Testis (tissue), 3 donors: ENCODE measurements around the gene RMDN2. TPM values are rescaled to one million over a fixed set of nuclear protein-coding genes. Genes with fewer than 3 reads are reported as not detected.
A peak's percentile ranks its signal among the peaks of the same experiment; 100 is the strongest.
"Not testable (repeated sequence)": the region's sequence is repeated elsewhere in the genome, so short reads cannot be mapped to it uniquely, and the experiment has no call there.

Experiments used
- DNase-seq: peaks from one replicate; pipeline ENCODE4 v3.0.0-alpha.2; 2019
- H3K27ac ChIP-seq, 2 donors: fragments of 200-600 bp; sonication (generic); one replicate each; pipeline ENCODE4 v1.5.1; 2019
- H3K27me3 ChIP-seq: fragments of 200-600 bp; sonication (generic); one replicate; pipeline ENCODE4 v1.5.1; 2019
- H3K36me3 ChIP-seq: fragments of 200-600 bp; sonication (generic); one replicate; pipeline ENCODE4 v1.5.1; 2017; ENCODE audit warnings: low read depth; ENCODE audit errors: missing control alignments
- H3K4me1 ChIP-seq: fragments of 200-600 bp; sonication (generic); one replicate; pipeline ENCODE4 v1.5.1; 2019
- H3K4me3 ChIP-seq, 2 donors: fragments of 200-600 bp; sonication (generic); one replicate each; pipeline ENCODE4 v1.5.1; 2017 to 2019
- H3K9me3 ChIP-seq: fragments of 200-600 bp; sonication (generic); one replicate; pipeline ENCODE4 v1.5.1; 2017
- CTCF ChIP-seq, 3 experiments: fragments of 450-650 bp in 2 of 3; fragments of 200-600 bp in 1 of 3; sonication (generic) in 1 of 3; IDR thresholded peaks; one replicate each; pipeline ENCODE4 v1.5.1; 2016 to 2019; ENCODE audit warnings: antibody characterized with exemption in 3 of 3, mild to moderate bottlenecking in 2 of 3, moderate library complexity in 1 of 3
- POLR2A ChIP-seq: fragments of 450-650 bp; IDR thresholded peaks from one replicate; pipeline ENCODE4 v1.6.1; 2017; ENCODE audit warnings: antibody characterized with exemption, mild to moderate bottlenecking, moderate library complexity
- WGBS, 2 donors: methylation state at CpG; one replicate each; pipeline ENCODE4 v1.1.5; 2018; 5-methylcytosine and 5-hydroxymethylcytosine counted together
- intact Hi-C: fragments of 100-400 bp; cut with DNase I; formaldehyde crosslinking; loops from one replicate; pipeline ENCODE4 v1.15.1; 2023; ENCODE audit warnings: low total_unique reads
- polyA plus RNA-seq: library from polyadenylated mRNA; stranded (reverse); fragments of 350-450 nt; fragmentation: Illumina TruSeq; extraction: RNeasy Lipid Tissue Mini Kit (QIAGEN cat#74804); gene quantifications from one replicate; pipeline ENCODE4 v1.2.3, GENCODE V29; 2014; ENCODE audit warnings: low read depth, low replicate concordance; ENCODE audit not compliant: insufficient read depth
- total RNA-seq, 2 donors: library from RNA; depleted of rRNA; stranded (reverse); fragments of >200 nt; gene quantifications; one replicate each; pipeline ENCODE4 v1.2.3, GENCODE V29; 2016

The RMDN2 gene
- total and polyA plus RNA-seq, 3 donors from 2014 or later = 22.8 to 34.9 (median 31.6) TPM

GRCh38 chr2:37934591-37935513, 9.8 kb downstream of the RMDN2 start:
- DNase-seq = no peak
- 42% methylated on average over 7 of the region's 7 CpGs for WGBS, 2 donors
- Histone ChIP-seq H3K27ac (peak overlapping the region in 1 of 2 donors; percentile 9), H3K4me1 (peaks cover 2% of the 10 kb centered on the region), H3K36me3 (no peaks in the 10 kb centered on the region), H3K27me3 (no peaks in the 10 kb centered on the region), H3K9me3 (no peaks in the 10 kb centered on the region), H3K4me3 (no peak overlapping the region)
- no peak for TF ChIP-seq CTCF (IDR thresholded peaks at IDR 0.05)
- no peak for TF ChIP-seq POLR2A
- intact Hi-C loops = no loop called here

- H3K4me1 ChIP-seq, intact Hi-C loops, H3K36me3 ChIP-seq, DNase-seq, H3K4me3 ChIP-seq, H3K27me3 ChIP-seq, H3K9me3 ChIP-seq, H3K27ac ChIP-seq: not testable (repeated sequence)
- 39 to 76% methylated on average over 1 of the region's 1 CpG for WGBS, 2 donors
Observed at GRCh38 chr2:37937568-37937967, 12.5 kb downstream of the RMDN2 start.

- H3K27me3 ChIP-seq, H3K36me3 ChIP-seq, H3K4me1 ChIP-seq, H3K9me3 ChIP-seq, DNase-seq, intact Hi-C loops, H3K27ac ChIP-seq, H3K4me3 ChIP-seq: not testable (repeated sequence)
- WGBS, 2 donors = 98 to 100% methylated on average over 4 to 8 of the region's 8 CpGs
Observed at GRCh38 chr2:37941267-37941666, 16.2 kb downstream of the RMDN2 start.

GRCh38 chr2:37944268-37944667, 19.2 kb downstream of the RMDN2 start:
- no peak for DNase-seq
- no peaks in the 10 kb centered on the region for H3K36me3 ChIP-seq
- TF ChIP-seq CTCF (IDR thresholded peaks at IDR 0.05) = no peak
- TF ChIP-seq POLR2A = no peak
- 94 to 97% methylated on average over 2 of the region's 2 CpGs for WGBS, 2 donors
- intact Hi-C loops = no loop called here
- no peak overlapping the region for H3K27ac ChIP-seq
- no peak overlapping the region for H3K4me3 ChIP-seq
- no peaks in the 10 kb centered on the region for H3K9me3 ChIP-seq
- H3K4me1 ChIP-seq = no peaks in the 10 kb centered on the region
- no peaks in the 10 kb centered on the region for H3K27me3 ChIP-seq

- H3K27me3 ChIP-seq = no peaks in the 10 kb centered on the region
- no peak overlapping the region for H3K27ac ChIP-seq
- no peaks in the 10 kb centered on the region for H3K4me1 ChIP-seq
- no peaks in the 10 kb centered on the region for H3K9me3 ChIP-seq
- WGBS, 2 donors = 92 to 94% methylated on average over 1 of the region's 1 CpG
- TF ChIP-seq POLR2A = no peak
- no peak for TF ChIP-seq CTCF (IDR thresholded peaks at IDR 0.05)
- H3K4me3 ChIP-seq = no peak overlapping the region
- no peak for DNase-seq
- H3K36me3 ChIP-seq = no peaks in the 10 kb centered on the region
- intact Hi-C loops = no loop called here
Observed at GRCh38 chr2:37947306-37947705, 22.2 kb downstream of the RMDN2 start.

GRCh38 chr2:37962018-37962739, 37.1 kb downstream of the RMDN2 start:
- not testable (repeated sequence) for DNase-seq

GRCh38 chr2:37962740-37963121, 37.6 kb downstream of the RMDN2 start:
- H3K36me3 ChIP-seq, H3K9me3 ChIP-seq, H3K4me3 ChIP-seq, DNase-seq, H3K4me1 ChIP-seq, H3K27ac ChIP-seq, intact Hi-C loops, H3K27me3 ChIP-seq: not testable (repeated sequence)
- 68 to 92% methylated on average over 9 of the region's 9 CpGs for WGBS, 2 donors

More at GRCh38 chr2:37962018-37962739, 37.1 kb downstream of the RMDN2 start:
- H3K9me3 ChIP-seq, H3K27ac ChIP-seq, H3K36me3 ChIP-seq, H3K27me3 ChIP-seq, intact Hi-C loops, H3K4me1 ChIP-seq, H3K4me3 ChIP-seq: not testable (repeated sequence)
- WGBS, 2 donors = 82 to 84% methylated on average over 7 of the region's 7 CpGs

GRCh38 chr2:37963901-37964300, 38.8 kb downstream of the RMDN2 start:
- intact Hi-C loops, H3K27ac ChIP-seq, H3K27me3 ChIP-seq, H3K36me3 ChIP-seq, H3K4me3 ChIP-seq, H3K9me3 ChIP-seq, DNase-seq, H3K4me1 ChIP-seq: not testable (repeated sequence)
- 92 to 93% methylated on average over 15 to 33 of the region's 33 CpGs for WGBS, 2 donors
